Ovary (tissue), 3 donors: ENCODE results near the gene FNIP2.

Experiments used
- EP300 ChIP-seq: sonication (generic); formaldehyde crosslinking; IDR thresholded peaks from one replicate; pipeline ENCODE4 v1.6.1; 2017; ENCODE audit warnings: antibody characterized with exemption
- TF ChIP-seq, protein P1 (sequence below), 3 donors: fragments of 450-650 bp in 2 of 3; fragments of 200-600 bp in 1 of 3; IDR thresholded peaks; one replicate each; pipeline versions ENCODE4 v1.5.1 to v1.8.0; 2016 to 2022; ENCODE audit warnings: antibody characterized with exemption in 3 of 3, mild to moderate bottlenecking in 1 of 3
- donor health status: DM: no; HTN: no; CAD: no.

DNA sequence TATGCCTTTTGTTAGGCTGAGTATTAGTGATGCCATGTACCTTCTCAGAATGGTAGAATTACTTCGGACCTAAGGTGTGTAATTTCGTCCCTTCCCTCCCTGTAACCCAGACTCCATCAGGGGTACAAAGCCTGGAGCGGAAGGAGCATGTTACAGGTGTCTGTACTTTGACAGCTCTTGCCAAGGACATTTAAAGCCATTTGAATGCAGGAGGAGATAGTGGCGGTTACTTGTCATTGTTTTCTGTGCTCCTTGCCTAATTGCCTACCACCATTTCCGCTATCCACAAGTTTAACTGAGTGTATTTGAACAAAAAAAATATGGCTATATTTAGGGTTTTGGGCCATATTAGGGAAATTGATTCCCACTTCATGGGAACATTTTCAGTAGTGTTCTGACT lies 1.8 kb downstream of the FNIP2 start:
- TF ChIP-seq, protein P1, sequence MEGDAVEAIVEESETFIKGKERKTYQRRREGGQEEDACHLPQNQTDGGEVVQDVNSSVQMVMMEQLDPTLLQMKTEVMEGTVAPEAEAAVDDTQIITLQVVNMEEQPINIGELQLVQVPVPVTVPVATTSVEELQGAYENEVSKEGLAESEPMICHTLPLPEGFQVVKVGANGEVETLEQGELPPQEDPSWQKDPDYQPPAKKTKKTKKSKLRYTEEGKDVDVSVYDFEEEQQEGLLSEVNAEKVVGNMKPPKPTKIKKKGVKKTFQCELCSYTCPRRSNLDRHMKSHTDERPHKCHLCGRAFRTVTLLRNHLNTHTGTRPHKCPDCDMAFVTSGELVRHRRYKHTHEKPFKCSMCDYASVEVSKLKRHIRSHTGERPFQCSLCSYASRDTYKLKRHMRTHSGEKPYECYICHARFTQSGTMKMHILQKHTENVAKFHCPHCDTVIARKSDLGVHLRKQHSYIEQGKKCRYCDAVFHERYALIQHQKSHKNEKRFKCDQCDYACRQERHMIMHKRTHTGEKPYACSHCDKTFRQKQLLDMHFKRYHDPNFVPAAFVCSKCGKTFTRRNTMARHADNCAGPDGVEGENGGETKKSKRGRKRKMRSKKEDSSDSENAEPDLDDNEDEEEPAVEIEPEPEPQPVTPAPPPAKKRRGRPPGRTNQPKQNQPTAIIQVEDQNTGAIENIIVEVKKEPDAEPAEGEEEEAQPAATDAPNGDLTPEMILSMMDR (IDR thresholded peaks at IDR 0.05), result no peak
- no peak for TF ChIP-seq EP300
